ENCODE measurements around the gene ZMPSTE24. TPM values are rescaled to one million over a fixed set of nuclear protein-coding genes. Genes with fewer than 3 reads are reported as not detected.

ZMPSTE24 gene
- total and polyA plus RNA-seq, 10 of the 15 experiments (the other 5 are each of a cell fraction or from before 2014, with no cell fraction given): 21.5 to 84.4 (median 43.6) TPM

GRCh38 chr1:40315239-40315794 lies 57.3 kb downstream of the ZMPSTE24 start (continued):
- TF ChIP-seq USF2 (IDR thresholded peaks at IDR 0.05; ENCODE audit: borderline replicate concordance, low read depth, low read length) (no peak), IKZF2 (IDR thresholded peaks at IDR 0.05) (0 out of 4 replicates have a peak, but pooled peaks of 1 of the 2 experiments have one; percentile 19), KDM1A (IDR thresholded peaks at IDR 0.05; ENCODE audit: borderline replicate concordance) (no peak), SKIL (IDR thresholded peaks at IDR 0.05; ENCODE audit: low read depth, poor library complexity, severe bottlenecking) (peak; percentile 70), BCL3 (IDR thresholded peaks at IDR 0.05; ENCODE audit: borderline replicate concordance, insufficient read depth, low read depth, low read length, poor library complexity, severe bottlenecking) (no peak), TCF12 (IDR thresholded peaks at IDR 0.05; ENCODE audit: low read depth, low read length) (peak; percentile 65; the same call in 1 of the 2 replicates), RELB (IDR thresholded peaks at IDR 0.05; ENCODE audit: low read depth) (no peak), RUNX3 (IDR thresholded peaks at IDR 0.05; ENCODE audit: low read length) (peak; percentile 94), SREBF2 (IDR thresholded peaks at IDR 0.05; ENCODE audit: low read length) (no peak), CREM (IDR thresholded peaks at IDR 0.05; ENCODE audit: low read depth) (peak; percentile 66), STAT3 (IDR thresholded peaks at IDR 0.05; ENCODE audit: low read depth, low read length) (no peak), ZNF622 (IDR thresholded peaks at IDR 0.05) (no peak), SUZ12 (IDR thresholded peaks at IDR 0.05; ENCODE audit: unreplicated experiment) (no peak), KAT2A (conservative IDR thresholded peaks at IDR 0.05; ENCODE audit: control insufficient read depth, low read depth, low read length) (no peak), RAD51 (IDR thresholded peaks at IDR 0.05) (no peak), CEBPZ (IDR thresholded peaks at IDR 0.05; ENCODE audit: low read depth, low read length) (no peak), E4F1 (IDR thresholded peaks at IDR 0.05; ENCODE audit: borderline replicate concordance, partially characterized antibody) (no peak), POLR2A (IDR thresholded peaks at IDR 0.05; ENCODE audit: low read depth, low read length) (peak; percentile 87)
